Muscle of leg (tissue), 16 donors: ENCODE data around the gene NAPG. TPM values are rescaled to one million over a fixed set of nuclear protein-coding genes. Genes with fewer than 3 reads are reported as not detected.

Experiments used
- DNase-seq: peaks from one replicate; pipeline ENCODE4 v3.0.0; 2013
- H3K27ac ChIP-seq: one replicate; pipeline ENCODE4 v1.5.1; 2013; ENCODE audit warnings: mild to moderate bottlenecking, low read length, control low read depth
- H3K27me3 ChIP-seq: one replicate; pipeline ENCODE4 v1.6.1; 2013; ENCODE audit warnings: low read length; ENCODE audit not compliant: control insufficient read depth, insufficient read depth
- H3K36me3 ChIP-seq: one replicate; pipeline ENCODE4 v1.6.1; 2013; ENCODE audit warnings: low read length; ENCODE audit not compliant: control insufficient read depth, insufficient read depth
- H3K4me1 ChIP-seq: one replicate; pipeline ENCODE4 v1.6.1; 2013; ENCODE audit warnings: low read length; ENCODE audit not compliant: control insufficient read depth, insufficient read depth
- H3K4me3 ChIP-seq: one replicate; pipeline ENCODE4 v1.5.1; 2013; ENCODE audit warnings: low read length, control low read depth
- H3K9me3 ChIP-seq: replicated peaks from 2 replicates; pipeline ENCODE4 v1.6.1; 2013; ENCODE audit warnings: low read depth, low read length; ENCODE audit not compliant: control insufficient read depth
- WGBS: methylation state at CpG from one replicate; pipeline ENCODE4 v1.1.5; 2013; ENCODE audit warnings: missing lambda C conversion rate; ENCODE audit not compliant: insufficient coverage; 5-methylcytosine and 5-hydroxymethylcytosine counted together
- long read RNA-seq, 11 donors: transcript quantifications; one replicate each; lab custom pipeline, GENCODE V29; 2026
- polyA plus RNA-seq, 8 donors: library from polyadenylated mRNA; unstranded; fragments of 120-200 nt; gene quantifications; one replicate each; pipeline versions ENCODE4 v1.2.1 to v1.2.3, GENCODE V29; 2013; ENCODE audit warnings: inconsistent platforms in 1 of 8, low replicate concordance in 1 of 8; ENCODE audit not compliant: insufficient read length in 8 of 8, insufficient read depth in 1 of 8
- total RNA-seq: library from RNA; stranded (reverse); fragments of 120-200 nt; gene quantifications from one replicate; pipeline ENCODE4 v1.2.4, GENCODE V29; 2013

NAPG gene
- total RNA-seq (22.6 TPM), polyA plus RNA-seq (10 to 100 TPM; 11.6 to 19.3 (median 14.8) TPM)
- long read RNA-seq, donor 1, result 0 reads
- long read RNA-seq, donor 2, result 0 reads
- long read RNA-seq, donor 3, partial matches to known transcripts, result 6 of 6 reads
- long read RNA-seq, donor 3, other reads (novel, unspliced or antisense), result 0 of 6 reads
- long read RNA-seq, donor 4, partial matches to known transcripts, result 0 of 1 reads
- long read RNA-seq, donor 4, other reads (novel, unspliced or antisense), result 0 of 1 reads
- long read RNA-seq, donor 5, result 0 reads
- long read RNA-seq, donor 6, partial matches to known transcripts, result 17 of 17 reads
- long read RNA-seq, donor 6, other reads (novel, unspliced or antisense), result 0 of 17 reads
- long read RNA-seq, donor 7, partial matches to known transcripts, result 0 of 1 reads
- long read RNA-seq, donor 7, other reads (novel, unspliced or antisense), result 0 of 1 reads
- long read RNA-seq, donor 8, partial matches to known transcripts, result 0 of 2 reads
- long read RNA-seq, donor 8, other reads (novel, unspliced or antisense), result 0 of 2 reads
- long read RNA-seq, donor 9, result 0 reads
- long read RNA-seq, donor 10, partial matches to known transcripts, result 0 of 1 reads
- long read RNA-seq, donor 10, other reads (novel, unspliced or antisense), result 0 of 1 reads
- long read RNA-seq, donor 11, result 0 reads

GRCh38 chr18:10525697-10526560 lies at the start of gene NAPG:
TSS of gene NAPG (plus strand) at chr18:10526027. CDS start at chr18:10526103, 76 bp downstream.
- Histone ChIP-seq H3K36me3 (no peaks in the 10 kb centered on the region), H3K27ac (peak within 1 kb of the TSS; percentile 81), H3K4me3 (peak within 1 kb of the TSS; percentile 77), H3K9me3 (no peaks in the 10 kb centered on the region), H3K27me3 (peaks cover 2% of the 10 kb centered on the region), H3K4me1 (peaks cover 4% of the 10 kb centered on the region)
- peak; percentile 98 for DNase-seq
- WGBS, result under 1% methylated on average over 64 of the region's 68 CpGs

- 34% methylated on average over 6 of the region's 9 CpGs for WGBS
Measured at GRCh38 chr18:10476338-10476791, 49.5 kb upstream of the NAPG start.

GRCh38 chr18:10477121-10477862 lies 48.5 kb upstream of the NAPG start:
- no peaks in the 10 kb centered on the region for H3K27me3 ChIP-seq
- H3K4me3 ChIP-seq, result no peak overlapping the region
- H3K27ac ChIP-seq, result no peak overlapping the region
- H3K4me1 ChIP-seq, result peaks cover 21% of the 10 kb centered on the region
- H3K36me3 ChIP-seq, result no peaks in the 10 kb centered on the region
- peaks cover 2% of the 10 kb centered on the region for H3K9me3 ChIP-seq
- WGBS, result 86% methylated on average over 1 of the region's 3 CpGs
- DNase-seq, result peak; percentile 37

More at GRCh38 chr18:10476338-10476791, 49.5 kb upstream of the NAPG start:
- H3K9me3 ChIP-seq, result peaks cover 2% of the 10 kb centered on the region
- peaks cover 20% of the 10 kb centered on the region for H3K4me1 ChIP-seq
- no peak for DNase-seq
- no peak overlapping the region for H3K27ac ChIP-seq
- no peaks in the 10 kb centered on the region for H3K27me3 ChIP-seq
- H3K4me3 ChIP-seq, result no peak overlapping the region
- H3K36me3 ChIP-seq, result no peaks in the 10 kb centered on the region

DNA sequence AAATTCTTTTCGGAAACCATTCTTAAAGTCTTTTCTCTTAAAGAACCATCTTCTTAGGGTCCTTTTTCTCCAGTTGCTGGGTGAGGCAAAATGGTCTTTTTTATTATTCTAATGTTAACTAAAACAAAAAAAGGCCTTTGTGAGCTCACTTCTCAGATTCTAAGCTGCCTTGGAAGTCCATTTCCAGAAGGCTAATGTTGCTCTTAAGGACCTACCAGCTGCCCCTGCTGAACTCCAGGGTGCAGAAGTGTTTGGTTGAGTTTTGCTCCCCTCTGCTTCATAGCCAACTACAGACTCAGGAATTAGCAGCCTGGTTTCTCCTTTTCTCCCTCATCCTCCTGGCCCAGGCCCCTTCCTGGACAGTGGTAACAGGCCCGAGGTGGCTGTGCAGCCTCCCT lies 48.0 kb upstream of the NAPG start:
- peaks cover 2% of the 10 kb centered on the region for H3K9me3 ChIP-seq
- H3K36me3 ChIP-seq, result no peaks in the 10 kb centered on the region
- no peaks in the 10 kb centered on the region for H3K27me3 ChIP-seq
- no peak for DNase-seq
- no CpG with 5 or more reads among the region's 2 CpGs for WGBS
- H3K4me3 ChIP-seq, result no peak overlapping the region
- H3K27ac ChIP-seq, result no peak overlapping the region
- peaks cover 23% of the 10 kb centered on the region for H3K4me1 ChIP-seq

GRCh38 chr18:10481831-10482230 lies 44.0 kb upstream of the NAPG start:
- Histone ChIP-seq H3K4me3 (no peak overlapping the region), H3K36me3 (peaks cover 2% of the 10 kb centered on the region), H3K27ac (no peak overlapping the region), H3K4me1 (peaks cover 28% of the 10 kb centered on the region), H3K27me3 (no peaks in the 10 kb centered on the region), H3K9me3 (peaks cover 2% of the 10 kb centered on the region)
- DNase-seq, result peak; percentile 39
- 49% methylated on average over 8 of the region's 9 CpGs for WGBS

DNA sequence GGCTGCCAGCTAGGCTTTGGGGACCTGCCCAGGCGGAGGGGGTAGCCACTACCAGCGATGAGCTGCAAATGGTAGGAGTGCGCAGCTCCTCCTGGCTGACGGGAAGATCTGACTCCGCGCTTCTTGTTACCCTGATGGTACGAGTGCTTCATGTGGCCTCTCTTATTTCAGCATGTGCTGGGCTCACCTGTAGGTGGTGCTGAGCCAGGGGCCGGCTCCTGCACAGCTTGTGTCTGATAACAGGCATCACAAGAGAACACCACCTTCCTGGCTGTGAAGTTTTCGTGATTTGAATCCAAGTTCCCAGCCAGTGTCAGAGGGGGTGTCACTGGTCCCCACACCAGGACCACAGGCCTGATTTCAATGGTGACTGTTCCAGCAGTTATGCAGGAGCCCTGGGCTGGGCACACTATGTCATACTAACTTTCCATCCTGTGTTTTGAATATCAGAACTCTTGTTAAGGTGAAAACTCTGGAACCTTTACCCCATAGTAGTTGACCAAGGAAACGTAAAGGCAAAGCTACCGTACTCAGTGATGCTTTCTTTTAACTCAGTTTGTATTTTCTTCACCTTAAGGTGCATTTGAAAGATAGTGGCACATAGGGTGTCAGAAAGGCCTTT lies 43.4 kb upstream of the NAPG start:
- Histone ChIP-seq H3K4me1 (peaks cover 23% of the 10 kb centered on the region), H3K9me3 (peaks cover 2% of the 10 kb centered on the region), H3K4me3 (no peak overlapping the region), H3K27ac (no peak overlapping the region), H3K27me3 (no peaks in the 10 kb centered on the region), H3K36me3 (peaks cover 2% of the 10 kb centered on the region)
- DNase-seq, result no peak
- 92% methylated on average over 9 of the region's 11 CpGs for whole genome bisulfite sequencing

- H3K9me3 ChIP-seq, result peaks cover 2% of the 10 kb centered on the region
- no peak overlapping the region for H3K27ac ChIP-seq
- H3K27me3 ChIP-seq, result no peaks in the 10 kb centered on the region
- H3K36me3 ChIP-seq, result peaks cover 2% of the 10 kb centered on the region
- whole genome bisulfite sequencing, result 68% methylated on average over 12 of the region's 20 CpGs
- DNase-seq, result peak; percentile 74
- no peak overlapping the region for H3K4me3 ChIP-seq
- H3K4me1 ChIP-seq, result peaks cover 19% of the 10 kb centered on the region
Measured at GRCh38 chr18:10482985-10483949, 42.6 kb upstream of the NAPG start.

- no peak overlapping the region for H3K27ac ChIP-seq
- H3K27me3 ChIP-seq, result no peaks in the 10 kb centered on the region
- peaks cover 2% of the 10 kb centered on the region for H3K36me3 ChIP-seq
- no peak for DNase-seq
- 90% methylated on average over 7 of the region's 20 CpGs for whole genome bisulfite sequencing
- H3K4me3 ChIP-seq, result no peak overlapping the region
- H3K9me3 ChIP-seq, result no peaks in the 10 kb centered on the region
- peaks cover 17% of the 10 kb centered on the region for H3K4me1 ChIP-seq
Measured at GRCh38 chr18:10485475-10485874, 40.4 kb upstream of the NAPG start.
